ENCODE measurements around the gene FUT6.

Gene FUT6

DNA sequence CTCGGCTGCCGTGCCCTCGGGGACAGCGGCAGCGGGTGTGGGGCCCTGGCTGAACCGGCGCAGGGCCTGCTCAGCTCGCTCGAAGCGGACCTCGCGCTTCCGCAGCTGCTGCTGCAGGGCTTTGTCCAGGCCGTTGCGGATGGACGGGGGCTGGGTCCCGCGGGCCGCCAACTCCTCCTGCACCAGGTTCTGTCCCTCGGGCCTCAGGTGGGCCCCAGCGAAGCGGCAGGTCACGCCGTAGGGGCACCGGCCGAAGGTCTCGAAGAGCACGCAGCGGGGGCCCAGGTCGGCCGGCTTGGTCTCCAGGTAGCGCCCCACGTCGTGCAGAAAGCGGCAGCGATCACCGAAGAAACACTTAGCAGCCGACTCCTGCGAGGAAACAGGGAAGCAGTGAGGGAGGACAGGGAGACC lies 50.1 kb downstream of the FUT6 start:
- Histone ChIP-seq H3K36me3 (replicated peaks; ENCODE audit: insufficient read depth, low read length) (no peaks in the 10 kb centered on the region), H4K20me1 (ENCODE audit: insufficient read depth, low read length) (no peaks in the 10 kb centered on the region), H3K79me2 (ENCODE audit: low read length) (peaks cover 16% of the 10 kb centered on the region), H3K9ac (ENCODE audit: low read length) (no peak overlapping the region), H3K9me2 (replicated peaks; ENCODE audit: insufficient read depth, low read length) (no peaks in the 10 kb centered on the region), H3K4me1 (ENCODE audit: low read length) (no peaks in the 10 kb centered on the region; the same call in 1 of the 2 replicates), H2AFZ (ENCODE audit: low read length) (no peak overlapping the region), H3K9me3 (replicated peaks; ENCODE audit: insufficient read depth, low read length) (no peaks in the 10 kb centered on the region), H3K27me3 (replicated peaks; ENCODE audit: insufficient read depth, low read length) (peaks cover 35% of the 10 kb centered on the region), H3K4me3 (ENCODE audit: low read length) (no peak overlapping the region), H3K4me2 (ENCODE audit: low read depth, low read length) (no peak overlapping the region), H3K27ac (ENCODE audit: low read length) (no peak overlapping the region), H3F3A (ENCODE audit: insufficient read depth, low read length) (no peaks in the 10 kb centered on the region)
- TF ChIP-seq, protein P1, sequence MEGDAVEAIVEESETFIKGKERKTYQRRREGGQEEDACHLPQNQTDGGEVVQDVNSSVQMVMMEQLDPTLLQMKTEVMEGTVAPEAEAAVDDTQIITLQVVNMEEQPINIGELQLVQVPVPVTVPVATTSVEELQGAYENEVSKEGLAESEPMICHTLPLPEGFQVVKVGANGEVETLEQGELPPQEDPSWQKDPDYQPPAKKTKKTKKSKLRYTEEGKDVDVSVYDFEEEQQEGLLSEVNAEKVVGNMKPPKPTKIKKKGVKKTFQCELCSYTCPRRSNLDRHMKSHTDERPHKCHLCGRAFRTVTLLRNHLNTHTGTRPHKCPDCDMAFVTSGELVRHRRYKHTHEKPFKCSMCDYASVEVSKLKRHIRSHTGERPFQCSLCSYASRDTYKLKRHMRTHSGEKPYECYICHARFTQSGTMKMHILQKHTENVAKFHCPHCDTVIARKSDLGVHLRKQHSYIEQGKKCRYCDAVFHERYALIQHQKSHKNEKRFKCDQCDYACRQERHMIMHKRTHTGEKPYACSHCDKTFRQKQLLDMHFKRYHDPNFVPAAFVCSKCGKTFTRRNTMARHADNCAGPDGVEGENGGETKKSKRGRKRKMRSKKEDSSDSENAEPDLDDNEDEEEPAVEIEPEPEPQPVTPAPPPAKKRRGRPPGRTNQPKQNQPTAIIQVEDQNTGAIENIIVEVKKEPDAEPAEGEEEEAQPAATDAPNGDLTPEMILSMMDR (IDR thresholded peaks at IDR 0.05; ENCODE audit: low read length), result no peak
- TF ChIP-seq EZH2 (optimal IDR thresholded peaks at IDR 0.05; ENCODE audit: low read depth, low read length) (no peak), EZH2phosphoT487 (IDR thresholded peaks at IDR 0.05; ENCODE audit: low read length) (no peak)
- DNase-seq, result no peak

DNA sequence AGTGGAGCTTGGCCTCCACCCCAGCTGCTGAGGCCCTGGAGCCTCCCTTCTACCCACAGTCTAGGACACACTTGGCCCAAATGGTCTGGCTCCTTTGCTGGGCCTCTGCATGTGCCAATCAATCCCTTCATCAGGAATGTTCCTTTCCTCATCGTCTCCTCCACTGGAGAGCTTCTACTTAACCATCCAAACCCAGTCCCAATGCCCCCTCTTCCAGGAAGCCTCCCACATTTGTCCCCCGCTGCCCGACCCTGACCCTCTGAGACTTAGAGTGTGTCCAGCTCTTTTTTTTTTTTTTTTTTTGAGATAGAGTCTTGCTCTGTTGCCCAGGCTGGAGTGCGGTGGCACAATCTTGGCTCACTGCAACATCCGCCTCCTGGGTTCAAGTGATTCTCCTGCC lies 51.1 kb downstream of the FUT6 start:
- no peaks in the 10 kb centered on the region for H3K36me3 ChIP-seq (replicated peaks; ENCODE audit: insufficient read depth, low read length)
- H3K9ac ChIP-seq (ENCODE audit: low read length), result no peak overlapping the region
- H4K20me1 ChIP-seq (ENCODE audit: insufficient read depth, low read length), result no peaks in the 10 kb centered on the region
- DNase-seq, result no peak
- no peaks in the 10 kb centered on the region for H3K9me2 ChIP-seq (replicated peaks; ENCODE audit: insufficient read depth, low read length)
- no peak overlapping the region for H2AFZ ChIP-seq (ENCODE audit: low read length)
- H3K9me3 ChIP-seq (replicated peaks; ENCODE audit: insufficient read depth, low read length), result no peaks in the 10 kb centered on the region
- TF ChIP-seq, protein P1 (IDR thresholded peaks at IDR 0.05; ENCODE audit: low read length), result no peak
- TF ChIP-seq EZH2phosphoT487 (IDR thresholded peaks at IDR 0.05; ENCODE audit: low read length) (no peak), EZH2 (optimal IDR thresholded peaks at IDR 0.05; ENCODE audit: low read depth, low read length) (no peak)
- no peaks in the 10 kb centered on the region; the same call in 1 of the 2 replicates for H3K4me1 ChIP-seq (ENCODE audit: low read length)
- no peak overlapping the region for H3K27ac ChIP-seq (ENCODE audit: low read length)
- H3K4me2 ChIP-seq (ENCODE audit: low read depth, low read length), result no peak overlapping the region
- no peak overlapping the region for H3K4me3 ChIP-seq (ENCODE audit: low read length)
- H3F3A ChIP-seq (ENCODE audit: insufficient read depth, low read length), result no peaks in the 10 kb centered on the region
- peaks cover 38% of the 10 kb centered on the region for H3K27me3 ChIP-seq (replicated peaks; ENCODE audit: insufficient read depth, low read length)
- peaks cover 16% of the 10 kb centered on the region for H3K79me2 ChIP-seq (ENCODE audit: low read length)

DNA sequence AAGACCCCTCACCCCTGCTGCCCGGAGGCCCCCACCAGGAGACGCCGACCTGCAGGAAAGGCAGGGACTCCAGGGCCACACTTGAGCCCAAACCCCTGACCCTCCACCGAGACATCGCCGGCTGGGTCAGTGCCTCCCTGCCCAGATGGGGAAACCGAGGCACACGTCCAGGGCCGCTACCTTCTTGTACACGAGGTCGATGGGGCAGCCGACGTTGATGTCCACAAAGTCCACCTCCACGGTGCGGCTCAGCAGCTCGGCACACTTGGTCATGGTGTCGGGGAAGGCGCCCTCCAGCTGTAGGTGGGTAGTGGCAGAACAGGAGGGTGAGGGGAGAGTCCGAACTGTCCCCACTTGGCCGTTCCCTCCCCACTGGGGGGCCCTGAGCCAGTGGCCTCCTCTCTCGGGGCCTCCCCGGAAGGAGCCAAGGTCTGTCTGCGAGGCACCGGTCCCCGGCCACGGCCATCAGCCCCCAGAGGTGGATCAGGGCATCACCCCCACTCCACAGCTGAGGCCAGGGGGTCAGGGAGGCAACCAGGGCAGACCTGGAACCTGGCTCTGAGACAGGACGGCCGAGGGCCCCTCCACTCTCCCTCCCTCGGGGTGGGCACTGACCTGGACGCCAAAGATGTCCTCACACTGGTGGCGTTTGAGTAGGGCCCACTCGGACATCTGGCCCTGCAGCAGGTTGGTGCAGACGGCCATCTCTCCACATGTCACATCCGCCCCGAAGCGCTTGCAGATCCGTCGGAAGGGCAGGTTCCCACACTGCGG lies 51.9 kb downstream of the FUT6 start:
- Histone ChIP-seq H3K4me1 (ENCODE audit: low read length) (no peaks in the 10 kb centered on the region; the same call in 1 of the 2 replicates), H3K4me2 (ENCODE audit: low read depth, low read length) (no peak overlapping the region), H4K20me1 (ENCODE audit: insufficient read depth, low read length) (no peaks in the 10 kb centered on the region), H3K4me3 (ENCODE audit: low read length) (no peak overlapping the region), H2AFZ (ENCODE audit: low read length) (no peak overlapping the region), H3K27ac (ENCODE audit: low read length) (no peak overlapping the region), H3F3A (ENCODE audit: insufficient read depth, low read length) (no peaks in the 10 kb centered on the region), H3K9ac (ENCODE audit: low read length) (no peak overlapping the region), H3K27me3 (replicated peaks; ENCODE audit: insufficient read depth, low read length) (peaks cover 42% of the 10 kb centered on the region), H3K9me2 (replicated peaks; ENCODE audit: insufficient read depth, low read length) (no peaks in the 10 kb centered on the region), H3K9me3 (replicated peaks; ENCODE audit: insufficient read depth, low read length) (no peaks in the 10 kb centered on the region), H3K79me2 (ENCODE audit: low read length) (peaks cover 16% of the 10 kb centered on the region), H3K36me3 (replicated peaks; ENCODE audit: insufficient read depth, low read length) (no peaks in the 10 kb centered on the region)
- DNase-seq, result no peak
- no peak for TF ChIP-seq EZH2 (optimal IDR thresholded peaks at IDR 0.05; ENCODE audit: low read depth, low read length)
- TF ChIP-seq EZH2phosphoT487 (IDR thresholded peaks at IDR 0.05; ENCODE audit: low read length), result no peak
- TF ChIP-seq, protein P1 (IDR thresholded peaks at IDR 0.05; ENCODE audit: low read length), result no peak

Measured in MM.1S (cell line).